ENCODE data around the gene LCMT2.

Gene LCMT2

GRCh38 chr15:43275740-43276562, 54.4 kb downstream of the LCMT2 start:
- DNase-seq (ENCODE audit: low spot score): no peak

- DNase-seq (ENCODE audit: low spot score): no peak
Measured at GRCh38 chr15:43274136-43274535, 56.2 kb downstream of the LCMT2 start.

Data from NAMALWA (cell line).